ENCODE measurements around the gene CLIP4.

Gene CLIP4

DNA sequence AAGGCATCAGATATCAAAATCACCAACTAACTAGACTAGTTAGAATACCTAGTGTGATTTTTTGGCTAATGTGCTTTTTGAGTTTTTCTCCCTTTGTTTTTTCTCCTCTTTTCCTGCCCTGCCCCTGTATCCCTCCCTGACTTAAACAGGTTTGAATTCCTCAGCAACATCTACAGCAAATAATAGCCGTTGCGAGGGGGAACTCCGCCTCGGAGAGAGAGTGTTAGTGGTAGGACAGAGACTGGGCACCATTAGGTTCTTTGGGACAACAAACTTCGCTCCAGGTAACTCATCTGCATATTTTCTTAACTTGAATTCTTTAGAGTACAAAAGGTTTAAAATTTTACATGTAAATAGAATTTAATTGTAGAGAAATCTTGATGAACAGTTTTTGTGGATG, 45.0 kb downstream of the CLIP4 start:
- Histone ChIP-seq H3K36me3 (ENCODE audit: control insufficient read depth, insufficient read depth, low read length) (no peaks in the 10 kb centered on the region), H3K27ac (ENCODE audit: insufficient read depth, low read depth, low read length, poor library complexity, severe bottlenecking) (no peak overlapping the region)
- whole genome bisulfite sequencing, 2 experiments, result 73% methylated on average over 4 to 5 of the region's 5 CpGs

DNA sequence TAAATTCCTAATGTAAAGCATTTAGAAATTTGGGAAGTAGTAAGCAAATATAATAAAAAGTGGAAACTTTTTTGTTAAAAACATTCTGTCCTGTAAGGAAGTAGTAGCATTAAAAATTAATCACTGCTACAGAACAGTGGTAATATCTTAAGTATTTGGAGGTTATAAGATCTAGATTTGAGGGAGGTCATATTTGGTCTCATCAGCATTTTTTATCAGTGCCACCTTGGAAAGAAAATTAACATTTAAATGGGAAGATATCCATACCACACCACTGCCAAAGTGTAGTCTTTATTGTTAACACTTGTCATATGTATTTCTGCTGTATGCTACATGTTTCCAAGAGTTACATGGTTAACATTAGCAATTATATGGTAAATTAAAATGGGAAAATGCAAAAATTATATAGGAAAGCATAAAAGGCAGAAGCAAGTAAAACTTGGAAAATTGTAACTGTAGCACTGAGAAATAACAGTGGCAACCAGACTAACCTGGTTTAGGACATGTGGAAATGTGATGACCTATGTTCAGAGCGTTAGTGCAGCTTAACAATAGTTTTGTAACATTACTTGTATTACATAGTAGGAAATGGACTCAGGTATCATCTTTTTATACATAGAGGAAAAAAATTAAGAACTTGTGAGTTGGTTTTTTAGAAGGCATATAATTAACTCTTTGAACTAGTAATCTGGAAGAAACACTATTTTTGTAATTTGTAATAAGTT, 47.2 kb downstream of the CLIP4 start:
- Histone ChIP-seq H3K27ac (ENCODE audit: insufficient read depth, low read depth, low read length, poor library complexity, severe bottlenecking) (no peak overlapping the region), H3K4me3 (ENCODE audit: insufficient read depth, low read depth, low read length) (no peak overlapping the region), H3K36me3 (ENCODE audit: control insufficient read depth, insufficient read depth, low read length) (no peaks in the 10 kb centered on the region), H3K4me1 (ENCODE audit: control insufficient read depth, insufficient read depth, low read length) (no peaks in the 10 kb centered on the region), H3K9me3 (ENCODE audit: control insufficient read depth, low read length) (no peaks in the 10 kb centered on the region), H3K27me3 (ENCODE audit: control insufficient read depth, insufficient read depth, low read length, poor library complexity, severe bottlenecking) (no peaks in the 10 kb centered on the region)
- 85% methylated on average over 1 of the region's 1 CpG; no CpG with 5 or more reads in 1 of the 2 experiments for WGBS, 2 experiments

More for the DNA sequence above, 45.0 kb downstream of the CLIP4 start:
- peaks cover 9% of the 10 kb centered on the region for H3K4me1 ChIP-seq (ENCODE audit: control insufficient read depth, insufficient read depth, low read length)
- no peaks in the 10 kb centered on the region for H3K9me3 ChIP-seq (ENCODE audit: control insufficient read depth, low read length)
- no peak overlapping the region for H3K4me3 ChIP-seq (ENCODE audit: insufficient read depth, low read depth, low read length)
- no peaks in the 10 kb centered on the region for H3K27me3 ChIP-seq (ENCODE audit: control insufficient read depth, insufficient read depth, low read length, poor library complexity, severe bottlenecking)

DNA sequence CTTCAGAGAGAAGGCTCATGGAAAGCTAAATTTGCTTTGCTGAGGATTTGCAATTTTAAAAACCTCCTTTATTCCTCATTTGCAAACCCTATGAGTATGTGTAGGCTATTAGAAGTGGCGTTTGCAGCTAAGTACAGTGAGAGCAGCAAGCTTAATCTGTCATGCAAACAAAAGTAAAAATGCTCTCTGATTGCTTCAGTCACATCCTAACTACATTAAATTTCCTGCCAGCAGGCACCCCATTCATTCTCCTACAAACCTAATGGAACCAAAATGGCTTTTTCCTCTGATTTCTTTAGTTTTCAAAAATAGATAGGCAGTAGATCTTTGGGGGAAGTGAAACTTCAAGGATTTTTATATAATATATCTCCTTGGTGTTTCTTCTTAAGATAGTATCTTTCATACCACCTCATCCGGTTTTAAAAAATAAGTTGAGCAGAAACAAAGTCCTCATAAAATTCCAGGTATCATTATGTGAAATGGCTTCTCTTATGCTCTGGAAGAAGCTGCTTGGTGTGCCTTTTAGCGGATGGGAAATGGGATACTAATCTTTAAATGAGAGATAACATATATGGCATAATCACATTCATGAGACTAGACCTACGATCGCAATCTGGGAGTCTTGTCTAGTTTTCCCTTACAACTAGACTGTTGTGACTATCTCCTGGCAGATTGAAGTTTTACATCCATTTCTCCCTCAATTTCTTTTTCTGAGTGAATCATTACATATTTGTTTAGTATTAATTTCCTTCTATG, 49.1 kb downstream of the CLIP4 start:
- H3K4me1 ChIP-seq (ENCODE audit: control insufficient read depth, insufficient read depth, low read length), result no peaks in the 10 kb centered on the region
- 85 to 91% methylated on average over 3 to 5 of the region's 5 CpGs for WGBS, 2 experiments
- no peak overlapping the region for H3K4me3 ChIP-seq (ENCODE audit: insufficient read depth, low read depth, low read length)

DNA sequence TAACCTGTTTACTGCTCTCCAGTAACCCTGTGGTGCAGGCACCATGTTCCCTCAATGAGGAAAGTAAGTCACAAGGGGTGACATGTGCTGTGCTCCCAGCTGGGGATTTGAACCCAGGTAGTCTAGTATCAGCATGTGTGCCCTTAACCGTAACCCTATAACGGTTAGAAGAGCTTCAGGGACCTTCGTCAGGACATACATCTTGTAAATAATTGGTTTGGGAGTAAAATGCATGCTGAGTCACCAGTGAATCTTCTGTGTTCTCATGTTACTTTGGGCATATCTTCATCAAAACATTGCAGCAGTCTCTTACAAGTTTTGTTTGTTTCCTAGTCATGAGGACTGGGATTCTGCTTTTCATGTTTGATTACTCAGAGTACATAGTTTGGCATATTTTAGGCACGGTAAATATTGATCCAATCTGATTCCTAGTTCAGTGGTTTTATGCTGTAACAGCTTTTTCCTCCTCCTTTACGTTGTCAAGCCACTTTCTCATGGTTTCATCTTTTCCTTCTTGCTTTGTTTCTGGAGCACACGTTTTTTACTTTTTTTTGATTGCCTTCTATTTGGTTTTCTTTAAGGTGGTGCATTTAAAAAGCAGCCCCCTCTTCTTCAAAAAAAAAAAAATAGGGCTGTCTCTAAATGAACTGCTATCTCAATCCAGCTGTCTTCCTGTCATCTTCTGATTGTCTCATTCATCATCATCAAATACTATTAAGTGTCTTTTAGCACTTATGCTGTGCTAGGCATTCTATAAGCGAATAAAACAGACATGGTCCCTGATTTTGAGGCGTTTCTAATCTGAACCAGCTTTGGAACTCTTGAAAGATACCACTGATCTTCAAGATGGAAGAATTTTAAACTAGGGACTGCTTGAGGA, 50.4 kb downstream of the CLIP4 start:
- no peaks in the 10 kb centered on the region for H3K27me3 ChIP-seq (ENCODE audit: control insufficient read depth, insufficient read depth, low read length, poor library complexity, severe bottlenecking)
- 71 to 72% methylated on average over 8 of the region's 8 CpGs for WGBS, 2 experiments
- no peaks in the 10 kb centered on the region for H3K9me3 ChIP-seq (ENCODE audit: control insufficient read depth, low read length)
- no peaks in the 10 kb centered on the region for H3K4me1 ChIP-seq (ENCODE audit: control insufficient read depth, insufficient read depth, low read length)
- H3K27ac ChIP-seq (ENCODE audit: insufficient read depth, low read depth, low read length, poor library complexity, severe bottlenecking), result no peak overlapping the region
- H3K36me3 ChIP-seq (ENCODE audit: control insufficient read depth, insufficient read depth, low read length), result no peaks in the 10 kb centered on the region
- no peak overlapping the region for H3K4me3 ChIP-seq (ENCODE audit: insufficient read depth, low read depth, low read length)

More for the DNA sequence above, 49.1 kb downstream of the CLIP4 start:
- Histone ChIP-seq H3K9me3 (ENCODE audit: control insufficient read depth, low read length) (no peaks in the 10 kb centered on the region), H3K36me3 (ENCODE audit: control insufficient read depth, insufficient read depth, low read length) (no peaks in the 10 kb centered on the region), H3K27ac (ENCODE audit: insufficient read depth, low read depth, low read length, poor library complexity, severe bottlenecking) (no peak overlapping the region), H3K27me3 (ENCODE audit: control insufficient read depth, insufficient read depth, low read length, poor library complexity, severe bottlenecking) (no peaks in the 10 kb centered on the region)

- H3K4me1 ChIP-seq (ENCODE audit: control insufficient read depth, insufficient read depth, low read length), result no peaks in the 10 kb centered on the region
- H3K27me3 ChIP-seq (ENCODE audit: control insufficient read depth, insufficient read depth, low read length, poor library complexity, severe bottlenecking), result no peaks in the 10 kb centered on the region
- H3K4me3 ChIP-seq (ENCODE audit: insufficient read depth, low read depth, low read length), result no peak overlapping the region
- H3K27ac ChIP-seq (ENCODE audit: insufficient read depth, low read depth, low read length, poor library complexity, severe bottlenecking), result no peak overlapping the region
- no peaks in the 10 kb centered on the region for H3K36me3 ChIP-seq (ENCODE audit: control insufficient read depth, insufficient read depth, low read length)
- H3K9me3 ChIP-seq (ENCODE audit: control insufficient read depth, low read length), result no peaks in the 10 kb centered on the region
- WGBS, 2 experiments, result 85 to 88% methylated on average over 1 of the region's 1 CpG
These were observed 51.2 kb downstream of the CLIP4 start for GRCh38 chr2:29166242-29167039.

- no peak overlapping the region for H3K27ac ChIP-seq (ENCODE audit: insufficient read depth, low read depth, low read length, poor library complexity, severe bottlenecking)
- 38 to 40% methylated on average over 2 of the region's 2 CpGs for WGBS, 2 experiments
- no peaks in the 10 kb centered on the region for H3K9me3 ChIP-seq (ENCODE audit: control insufficient read depth, low read length)
- H3K4me3 ChIP-seq (ENCODE audit: insufficient read depth, low read depth, low read length), result no peak overlapping the region
- no peaks in the 10 kb centered on the region for H3K36me3 ChIP-seq (ENCODE audit: control insufficient read depth, insufficient read depth, low read length)
- H3K27me3 ChIP-seq (ENCODE audit: control insufficient read depth, insufficient read depth, low read length, poor library complexity, severe bottlenecking), result no peaks in the 10 kb centered on the region
- H3K4me1 ChIP-seq (ENCODE audit: control insufficient read depth, insufficient read depth, low read length), result no peaks in the 10 kb centered on the region
These were observed 59.7 kb downstream of the CLIP4 start for GRCh38 chr2:29174937-29175336.

- no peaks in the 10 kb centered on the region for H3K36me3 ChIP-seq (ENCODE audit: control insufficient read depth, insufficient read depth, low read length)
- WGBS, 2 experiments, result 82 to 99% methylated on average over 3 of the region's 3 CpGs
These were observed 60.1 kb downstream of the CLIP4 start for GRCh38 chr2:29175338-29175737.

DNA sequence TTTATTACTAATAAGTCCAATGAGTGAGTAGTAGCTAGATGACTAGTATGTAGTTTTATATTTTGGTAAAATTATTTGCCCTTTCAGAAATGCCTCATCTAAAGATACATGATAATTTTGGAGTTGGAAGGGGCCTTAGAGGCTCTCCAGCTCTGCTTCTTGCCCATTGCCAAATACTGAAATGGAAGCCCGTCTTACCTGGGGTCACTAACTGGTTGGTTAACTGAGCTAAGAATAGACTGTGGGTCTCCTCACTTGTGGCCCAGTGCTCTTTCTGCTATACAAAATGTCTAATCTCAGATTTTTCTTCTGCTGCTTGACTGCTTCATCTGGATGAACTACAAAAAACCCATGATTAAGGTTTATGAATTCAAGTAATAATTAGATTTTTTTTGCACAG, 67.1 kb downstream of the CLIP4 start:
- WGBS, 2 experiments, result 86 to 95% methylated on average over 1 of the region's 1 CpG

More at GRCh38 chr2:29175338-29175737, 60.1 kb downstream of the CLIP4 start:
- Histone ChIP-seq H3K4me3 (ENCODE audit: insufficient read depth, low read depth, low read length) (no peak overlapping the region), H3K27me3 (ENCODE audit: control insufficient read depth, insufficient read depth, low read length, poor library complexity, severe bottlenecking) (no peaks in the 10 kb centered on the region), H3K27ac (ENCODE audit: insufficient read depth, low read depth, low read length, poor library complexity, severe bottlenecking) (no peak overlapping the region), H3K4me1 (ENCODE audit: control insufficient read depth, insufficient read depth, low read length) (no peaks in the 10 kb centered on the region), H3K9me3 (ENCODE audit: control insufficient read depth, low read length) (no peaks in the 10 kb centered on the region)

DNA sequence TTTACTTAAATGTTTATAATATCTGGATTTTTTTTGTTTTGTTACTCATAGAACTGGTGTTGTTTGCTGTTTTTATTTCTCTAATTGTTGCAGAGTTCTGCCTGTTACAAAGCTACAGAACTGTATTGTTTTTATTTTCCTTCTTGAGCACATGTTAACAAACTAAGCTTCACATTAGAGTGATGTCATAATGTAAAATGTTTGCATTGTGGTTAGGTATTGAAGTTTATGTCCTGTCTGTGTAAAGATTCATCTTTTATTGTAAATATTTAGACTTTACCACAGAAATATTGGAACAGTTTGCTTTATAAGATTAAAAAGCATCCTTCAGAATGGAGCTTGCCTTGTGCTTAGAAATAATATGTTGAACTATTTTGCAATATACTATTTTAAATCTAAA, 67.7 kb downstream of the CLIP4 start:
- no peaks in the 10 kb centered on the region for H3K4me1 ChIP-seq (ENCODE audit: control insufficient read depth, insufficient read depth, low read length)
- H3K27ac ChIP-seq (ENCODE audit: insufficient read depth, low read depth, low read length, poor library complexity, severe bottlenecking), result no peak overlapping the region
- no peak overlapping the region for H3K4me3 ChIP-seq (ENCODE audit: insufficient read depth, low read depth, low read length)
- no peaks in the 10 kb centered on the region for H3K27me3 ChIP-seq (ENCODE audit: control insufficient read depth, insufficient read depth, low read length, poor library complexity, severe bottlenecking)
- no peaks in the 10 kb centered on the region for H3K9me3 ChIP-seq (ENCODE audit: control insufficient read depth, low read length)
- no peaks in the 10 kb centered on the region for H3K36me3 ChIP-seq (ENCODE audit: control insufficient read depth, insufficient read depth, low read length)

More for the DNA sequence above, 67.1 kb downstream of the CLIP4 start:
- H3K9me3 ChIP-seq (ENCODE audit: control insufficient read depth, low read length), result no peaks in the 10 kb centered on the region
- H3K27ac ChIP-seq (ENCODE audit: insufficient read depth, low read depth, low read length, poor library complexity, severe bottlenecking), result no peak overlapping the region
- no peak overlapping the region for H3K4me3 ChIP-seq (ENCODE audit: insufficient read depth, low read depth, low read length)
- no peaks in the 10 kb centered on the region for H3K27me3 ChIP-seq (ENCODE audit: control insufficient read depth, insufficient read depth, low read length, poor library complexity, severe bottlenecking)
- H3K36me3 ChIP-seq (ENCODE audit: control insufficient read depth, insufficient read depth, low read length), result no peaks in the 10 kb centered on the region
- H3K4me1 ChIP-seq (ENCODE audit: control insufficient read depth, insufficient read depth, low read length), result no peaks in the 10 kb centered on the region
